Immature natural killer cell (primary cell): Measurements from ENCODE around the gene ILF2. TPM values are rescaled to one million over a fixed set of nuclear protein-coding genes. Genes with fewer than 3 reads are reported as not detected.
"Not testable (repeated sequence)": the region's sequence is repeated elsewhere in the genome, so short reads cannot be mapped to it uniquely, and the experiment has no call there.

Source experiments
- DNase-seq, 3 donors: peaks; one replicate each; pipeline ENCODE4 v3.0.0; 2022; ENCODE audit warnings: mixed read lengths in 1 of 3
- H3K27ac Mint-ChIP-seq, 6 donors: one replicate each; pipeline ENCODE4 v1.8.0; 2020; ENCODE audit warnings: mixed read lengths in 6 of 6, mild to moderate bottlenecking in 5 of 6, inconsistent platforms in 4 of 6, moderate library complexity in 3 of 6
- H3K27me3 Mint-ChIP-seq, 3 donors: one replicate each; pipeline ENCODE4 v1.8.0; 2020 to 2021; ENCODE audit warnings: low read depth in 3 of 3, mild to moderate bottlenecking in 3 of 3, mixed read lengths in 3 of 3, moderate library complexity in 3 of 3, inconsistent platforms in 1 of 3
- H3K36me3 Mint-ChIP-seq, 3 donors: one replicate each; pipeline ENCODE4 v1.8.0; 2020; ENCODE audit warnings: mixed read lengths in 3 of 3, inconsistent platforms in 2 of 3, mild to moderate bottlenecking in 2 of 3
- H3K4me1 Mint-ChIP-seq, 2 donors: one replicate each; pipeline ENCODE4 v1.8.0; 2020; ENCODE audit warnings: inconsistent platforms in 2 of 2, mild to moderate bottlenecking in 2 of 2, mixed read lengths in 2 of 2, moderate library complexity in 1 of 2
- H3K4me3 Mint-ChIP-seq, 5 donors: one replicate each; pipeline ENCODE4 v1.8.0; 2020; ENCODE audit warnings: mild to moderate bottlenecking in 5 of 5, mixed read lengths in 5 of 5, inconsistent platforms in 3 of 5, moderate library complexity in 3 of 5
- H3K9me3 Mint-ChIP-seq, 6 donors: one replicate each; pipeline ENCODE4 v1.8.0; 2020; ENCODE audit warnings: mild to moderate bottlenecking in 6 of 6, mixed read lengths in 6 of 6, inconsistent platforms in 4 of 6, moderate library complexity in 3 of 6
- polyA plus RNA-seq, 3 donors: library from polyadenylated mRNA; unstranded; fragments of 300-500 nt; fragmentation: Illumina TruSeq; gene quantifications; one replicate each; pipeline ENCODE4 v1.2.3, GENCODE V29; 2021

ILF2 gene
- polyA plus RNA-seq, result 100 to 1,000 TPM; 162 to 221 (median 164) TPM

DNA sequence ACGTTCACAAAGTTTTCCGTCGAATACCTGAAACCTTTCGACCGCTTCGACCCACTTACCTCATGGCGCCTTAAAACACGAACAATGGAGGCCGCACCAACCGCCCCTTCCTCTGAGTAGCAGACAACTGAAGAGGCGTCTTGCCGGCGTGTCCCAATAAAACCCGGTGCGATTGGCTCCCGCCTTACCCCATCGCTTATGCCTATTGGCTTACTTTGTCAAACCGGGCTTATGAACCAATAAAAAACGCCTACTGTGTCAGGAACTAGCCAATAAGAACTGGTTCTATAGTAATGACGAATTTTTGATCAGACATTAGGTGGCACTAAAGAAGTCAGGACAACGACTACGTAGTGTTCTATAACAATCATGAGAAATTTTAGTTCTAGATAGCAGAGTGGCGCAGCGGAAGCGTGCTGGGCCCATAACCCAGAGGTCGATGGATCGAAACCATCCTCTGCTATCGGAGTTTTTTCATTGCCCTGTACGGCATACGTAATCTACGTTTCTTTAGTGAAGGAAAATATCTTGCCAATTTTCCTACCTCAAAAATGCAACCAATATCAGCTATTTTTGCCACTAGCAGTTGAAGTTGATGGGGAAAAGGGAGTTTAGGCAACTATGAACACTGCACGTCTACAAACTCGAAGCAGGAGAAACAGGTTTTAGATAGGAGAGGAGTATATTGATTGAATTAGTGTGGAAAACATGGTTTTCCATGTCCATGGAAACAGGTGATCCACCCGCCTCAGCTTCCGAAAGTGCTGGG is at the start of gene ILF2:
ILF2 (minus strand) TSS at position 135 of the 769 bp plus-strand sequence; CDS start at position 64, 71 bp downstream.
- Mint-ChIP-seq H3K9me3 (no peaks in the 10 kb centered on the region), H3K27me3 (peaks cover 0 to 6% (median 0%) of the 10 kb centered on the region in 3 donors), H3K4me1 (peaks cover 17 to 23% of the 10 kb centered on the region in 2 donors), H3K27ac (peak within 1 kb of the TSS in 2 of 6 donors; percentile 39 to 90), H3K36me3 (peaks cover 11 to 19% (median 14%) of the 10 kb centered on the region in 3 donors), H3K4me3 (no peak within 1 kb of the TSS)
- peak; percentile 97 to 98 (median 98) for DNase-seq

DNA sequence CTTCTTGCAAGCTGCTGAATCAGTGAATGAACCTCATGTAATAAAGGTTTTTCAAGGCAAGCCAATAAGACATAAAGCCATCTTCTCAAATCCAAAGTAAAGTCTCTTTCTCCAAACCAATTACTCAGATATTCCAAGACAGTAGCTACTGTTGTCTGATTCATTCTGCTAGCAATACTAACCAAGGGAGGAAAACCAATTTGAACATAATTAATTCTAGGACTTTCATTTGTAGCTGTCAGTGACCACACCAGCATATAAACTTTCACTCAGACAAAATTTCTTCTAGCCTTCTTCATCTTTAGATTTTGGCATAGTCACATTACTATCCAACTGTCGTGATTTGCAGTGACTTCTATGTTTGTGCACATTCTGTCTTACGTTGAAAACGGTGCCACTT is 46.5 kb upstream of the ILF2 start:
- no peaks in the 10 kb centered on the region for H3K36me3 Mint-ChIP-seq
- H3K9me3 Mint-ChIP-seq, result no peaks in the 10 kb centered on the region
- H3K4me3 Mint-ChIP-seq, result no peak overlapping the region
- no peaks in the 10 kb centered on the region for H3K4me1 Mint-ChIP-seq
- no peak overlapping the region for H3K27ac Mint-ChIP-seq
- DNase-seq, result no peak
- peaks cover 0 to 2% (median 2%) of the 10 kb centered on the region in 3 donors for H3K27me3 Mint-ChIP-seq

DNA sequence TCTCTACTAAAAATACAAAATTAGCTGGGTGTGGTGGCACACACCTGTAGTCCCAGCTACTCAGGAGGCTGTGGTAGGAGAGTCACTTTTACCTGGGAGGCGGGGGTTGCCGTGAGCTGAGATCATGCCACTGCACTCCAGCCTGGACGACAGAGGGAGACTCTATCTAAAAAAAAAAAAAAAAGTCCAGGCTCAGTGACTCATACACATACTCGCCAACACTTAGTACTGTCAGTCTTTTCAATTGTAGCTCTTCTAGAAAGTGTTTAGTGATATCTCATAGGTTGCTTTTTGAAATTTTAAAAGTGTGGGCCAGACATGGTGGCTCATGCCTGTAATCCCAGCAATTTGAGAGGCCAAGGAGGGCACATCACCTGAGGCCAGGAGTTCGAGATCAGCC is 45.4 kb upstream of the ILF2 start:
- H3K27ac Mint-ChIP-seq, result not testable (repeated sequence)

DNA sequence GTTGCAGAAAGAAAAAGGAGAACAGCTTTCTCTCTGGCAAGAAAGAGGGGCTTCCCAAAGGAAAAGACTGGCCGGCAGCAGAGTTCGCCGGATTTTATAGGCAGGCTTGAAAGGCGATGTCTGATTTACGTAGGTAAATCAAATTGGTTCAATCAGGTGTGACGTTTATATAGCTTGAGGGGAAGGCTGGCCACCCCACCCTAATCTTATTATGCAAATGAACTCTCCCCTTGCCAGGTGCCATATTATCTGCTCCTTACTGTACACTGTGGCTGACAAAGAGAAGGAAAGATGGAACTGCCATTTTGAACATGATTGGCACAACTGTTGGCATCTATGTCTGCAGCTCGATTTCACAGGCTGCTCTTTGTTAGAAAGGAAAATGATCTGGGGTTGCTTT is 40.2 kb upstream of the ILF2 start:
- Mint-ChIP-seq H3K27me3 (peaks cover 0 to 2% (median 2%) of the 10 kb centered on the region in 3 donors), H3K36me3 (no peaks in the 10 kb centered on the region), H3K9me3 (no peaks in the 10 kb centered on the region), H3K27ac (no peak overlapping the region), H3K4me3 (no peak overlapping the region), H3K4me1 (no peaks in the 10 kb centered on the region)
- DNase-seq, result no peak

More for the DNA sequence above, 45.4 kb upstream of the ILF2 start:
- H3K4me1 Mint-ChIP-seq, H3K27me3 Mint-ChIP-seq, H3K9me3 Mint-ChIP-seq, H3K36me3 Mint-ChIP-seq, H3K4me3 Mint-ChIP-seq, DNase-seq: not testable (repeated sequence)

DNA sequence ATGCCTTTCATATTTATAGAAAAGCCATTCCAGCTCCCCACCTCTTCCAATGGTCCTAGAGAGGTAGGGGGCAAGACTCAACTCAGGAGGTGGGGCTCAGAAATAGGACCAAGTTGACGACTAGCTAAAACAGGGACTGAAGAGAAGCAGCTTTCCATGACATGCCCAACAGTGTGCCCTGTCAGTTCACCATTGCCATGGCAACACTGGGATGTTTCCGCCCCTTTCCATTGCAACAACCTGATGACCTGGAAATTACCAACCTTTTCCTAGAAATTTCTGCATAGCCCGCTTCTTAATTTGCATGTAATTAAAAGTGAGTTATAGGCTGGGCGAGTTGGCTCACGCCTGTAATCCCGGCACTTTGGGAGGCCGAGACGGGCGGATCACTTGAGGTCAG is 34.7 kb upstream of the ILF2 start:
- no peaks in the 10 kb centered on the region for H3K9me3 Mint-ChIP-seq

DNA sequence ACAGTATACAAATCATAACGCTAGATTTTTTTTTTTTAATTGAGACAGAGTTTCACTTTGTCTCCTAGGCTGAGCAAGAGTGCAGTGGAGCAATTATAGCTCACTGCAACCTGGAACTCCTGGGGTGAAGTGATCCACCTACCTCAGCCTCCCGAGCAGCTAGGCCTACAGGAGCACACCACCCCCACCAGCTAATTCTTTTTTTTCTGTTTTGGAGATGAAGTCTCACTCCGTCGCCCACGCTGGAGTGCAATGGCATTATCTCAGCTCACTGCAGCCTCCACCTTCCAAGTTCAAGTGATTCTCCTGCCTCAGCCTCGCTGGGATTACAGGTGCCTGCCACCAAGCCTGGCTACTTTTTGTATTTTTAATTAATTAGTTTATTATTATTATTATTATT is 29.0 kb upstream of the ILF2 start:
- no peaks in the 10 kb centered on the region for H3K4me1 Mint-ChIP-seq
- H3K27ac Mint-ChIP-seq, result no peak overlapping the region
- H3K4me3 Mint-ChIP-seq, result no peak overlapping the region
- peaks cover 2 to 3% (median 2%) of the 10 kb centered on the region in 3 donors for H3K27me3 Mint-ChIP-seq
- DNase-seq, result no peak
- H3K36me3 Mint-ChIP-seq, result no peaks in the 10 kb centered on the region
- no peaks in the 10 kb centered on the region for H3K9me3 Mint-ChIP-seq

More for the DNA sequence above, 34.7 kb upstream of the ILF2 start:
- Mint-ChIP-seq H3K36me3 (no peaks in the 10 kb centered on the region), H3K4me1 (no peaks in the 10 kb centered on the region), H3K27ac (no peak overlapping the region), H3K27me3 (peaks cover 0 to 3% (median 2%) of the 10 kb centered on the region in 3 donors), H3K4me3 (no peak overlapping the region)
- no peak for DNase-seq

DNA sequence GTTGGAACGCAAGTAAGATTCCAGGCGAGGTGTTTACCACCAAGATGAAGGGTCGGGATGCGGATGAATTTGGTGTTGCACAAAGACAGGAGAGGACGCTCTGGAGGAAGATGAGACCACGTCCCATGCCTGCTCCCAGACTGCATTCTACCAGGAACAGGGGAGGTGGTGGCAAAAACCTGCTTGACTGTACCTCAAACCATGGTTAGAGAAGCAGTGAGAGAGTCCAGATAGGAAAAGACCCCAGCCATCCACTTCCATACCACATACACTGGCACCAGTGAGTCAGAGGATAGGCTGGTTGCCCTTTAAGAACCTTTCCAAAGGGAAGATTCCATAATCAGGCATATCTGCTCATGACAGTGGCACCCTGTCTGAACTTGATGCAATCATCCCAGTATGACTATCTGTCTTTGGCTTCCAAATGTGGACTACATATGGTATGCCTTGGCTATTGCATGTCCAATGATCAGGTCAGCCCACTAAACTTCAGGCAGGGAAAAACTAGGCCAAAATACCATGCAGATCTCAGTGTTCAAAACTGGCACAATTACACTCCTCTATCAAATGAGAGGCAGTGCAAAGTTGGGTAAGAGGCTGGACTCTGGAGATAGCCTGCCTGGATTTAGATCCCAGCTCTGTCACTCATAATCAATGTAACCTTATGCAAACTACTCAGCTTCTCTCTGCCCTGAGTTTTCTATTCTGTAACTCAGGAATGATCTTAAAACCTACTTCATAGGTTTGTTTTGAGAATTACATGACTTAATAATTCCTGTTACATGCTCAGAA is 28.3 kb upstream of the ILF2 start:
- H3K27ac Mint-ChIP-seq, result no peak overlapping the region
- H3K4me1 Mint-ChIP-seq, result no peaks in the 10 kb centered on the region
- no peak overlapping the region for H3K4me3 Mint-ChIP-seq
- H3K9me3 Mint-ChIP-seq, result no peaks in the 10 kb centered on the region
- H3K27me3 Mint-ChIP-seq, result peaks cover 2 to 3% (median 2%) of the 10 kb centered on the region in 3 donors
- DNase-seq, result no peak
- H3K36me3 Mint-ChIP-seq, result no peaks in the 10 kb centered on the region

DNA sequence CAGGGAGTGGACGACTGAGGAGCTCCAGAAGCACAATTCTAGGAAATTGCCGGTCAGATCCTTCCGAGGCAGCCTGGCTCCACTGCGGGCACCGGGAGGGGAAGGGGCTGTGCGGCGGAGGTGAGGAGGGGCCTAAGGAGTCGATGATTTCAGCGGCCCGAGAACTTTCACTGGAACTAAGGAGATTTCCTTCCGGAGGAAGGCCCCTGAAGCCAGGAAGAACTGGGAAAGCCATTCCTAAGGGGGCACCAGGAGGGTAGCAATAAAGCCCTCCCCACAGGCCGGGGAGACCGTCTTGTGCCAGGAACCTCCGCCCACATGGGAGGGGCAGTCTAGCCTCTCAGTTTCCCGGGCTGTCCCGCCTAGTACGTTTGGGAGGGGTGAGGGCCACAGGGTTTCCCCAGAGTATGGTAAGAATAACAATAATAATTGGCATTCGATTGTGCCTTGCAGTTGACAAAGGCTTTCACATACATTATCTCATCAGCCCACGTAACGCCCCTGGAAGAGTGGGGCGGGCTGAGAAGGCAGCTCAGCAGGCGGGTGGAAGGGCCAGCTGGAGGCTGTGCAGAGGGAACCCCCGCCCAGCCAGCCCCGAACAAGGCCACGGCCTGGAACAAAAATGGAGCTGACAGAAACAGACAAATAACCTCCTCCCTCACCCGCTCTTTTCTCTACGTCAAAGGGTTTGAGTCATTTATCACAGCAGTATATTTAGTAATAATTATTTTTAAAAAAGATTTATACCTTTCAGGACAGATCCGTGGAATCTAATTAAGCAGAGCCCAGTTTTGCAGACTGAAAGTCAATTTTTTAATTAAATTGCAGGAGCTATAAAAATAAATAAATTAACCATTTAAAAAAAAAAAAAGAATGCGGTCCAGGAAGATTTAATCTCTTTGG is 27.5 kb upstream of the ILF2 start:
- Mint-ChIP-seq H3K36me3 (no peaks in the 10 kb centered on the region), H3K9me3 (no peaks in the 10 kb centered on the region), H3K4me3 (peak overlapping the region in 3 of 5 donors; percentile 27 to 46 (median 33)), H3K4me1 (no peaks in the 10 kb centered on the region), H3K27ac (peak overlapping the region in 2 of 6 donors; percentile 40), H3K27me3 (peaks cover 0 to 2% (median 0%) of the 10 kb centered on the region in 3 donors)
- DNase-seq, result no peak

DNA sequence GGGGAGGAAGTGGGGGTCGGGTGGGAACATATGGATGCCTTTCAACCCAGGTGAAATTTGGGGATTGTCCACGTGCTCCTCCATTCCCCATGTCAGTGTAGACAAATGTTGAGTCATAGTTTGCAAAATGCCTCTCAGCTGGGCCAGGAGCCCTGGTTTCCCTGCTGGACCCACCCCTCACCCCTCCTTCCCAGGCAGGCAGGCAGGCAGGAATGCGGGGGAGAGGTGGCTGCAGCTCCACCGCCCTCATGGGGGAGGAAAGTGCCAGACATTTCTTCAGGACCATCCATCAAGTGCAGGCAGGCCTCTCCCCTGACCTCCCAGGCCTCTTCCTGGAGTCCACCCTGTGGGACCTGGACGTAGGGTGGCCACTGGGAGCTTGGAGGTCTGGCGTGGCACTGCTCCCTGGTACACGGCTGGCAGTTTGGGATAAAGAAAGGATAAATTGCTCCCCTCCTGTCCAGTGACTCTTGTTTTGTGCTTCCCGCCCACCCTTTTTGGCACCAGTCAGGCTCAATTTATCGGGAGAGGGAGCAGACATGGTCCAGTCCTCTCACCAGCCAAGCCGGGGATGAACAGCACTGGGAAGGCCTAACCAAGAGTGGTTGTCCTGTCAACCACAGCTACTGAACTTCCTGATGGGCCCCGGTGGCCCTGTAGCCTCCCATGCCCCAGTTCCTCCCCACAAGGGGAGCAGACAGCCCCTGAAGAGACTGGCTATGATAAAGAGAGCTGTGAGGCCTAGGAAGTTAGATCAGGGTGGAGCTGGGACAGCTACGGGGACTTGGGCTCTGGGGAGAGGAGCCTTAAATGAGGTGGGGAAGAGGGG is 26.6 kb upstream of the ILF2 start:
- Mint-ChIP-seq H3K27ac (peak overlapping the region in 2 of 6 donors; percentile 40), H3K4me3 (peak overlapping the region in 3 of 5 donors; percentile 27 to 46 (median 33)), H3K36me3 (no peaks in the 10 kb centered on the region), H3K4me1 (no peaks in the 10 kb centered on the region), H3K9me3 (no peaks in the 10 kb centered on the region), H3K27me3 (peaks cover 0 to 2% (median 0%) of the 10 kb centered on the region in 3 donors)
- DNase-seq, result no peak

DNA sequence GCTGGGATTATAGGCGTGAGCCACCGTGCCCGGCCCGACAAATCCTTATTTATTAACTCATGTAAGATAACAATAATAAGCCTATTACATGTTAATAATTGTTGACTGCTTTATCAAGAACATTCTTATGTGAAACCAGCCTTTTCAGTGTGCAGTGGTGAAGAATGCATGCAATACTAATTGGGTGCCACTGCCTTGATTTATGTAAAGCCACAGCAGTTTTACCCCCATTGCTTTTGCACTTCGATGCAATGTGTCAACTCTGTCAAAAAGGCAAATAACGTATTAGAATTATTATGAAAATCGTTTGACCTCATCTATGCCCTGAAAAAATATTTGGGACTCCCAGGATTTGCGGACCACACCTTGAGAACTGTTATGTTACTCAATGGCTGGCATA is 25.9 kb upstream of the ILF2 start:
- Mint-ChIP-seq H3K4me1 (no peaks in the 10 kb centered on the region), H3K4me3 (no peak overlapping the region)

DNA sequence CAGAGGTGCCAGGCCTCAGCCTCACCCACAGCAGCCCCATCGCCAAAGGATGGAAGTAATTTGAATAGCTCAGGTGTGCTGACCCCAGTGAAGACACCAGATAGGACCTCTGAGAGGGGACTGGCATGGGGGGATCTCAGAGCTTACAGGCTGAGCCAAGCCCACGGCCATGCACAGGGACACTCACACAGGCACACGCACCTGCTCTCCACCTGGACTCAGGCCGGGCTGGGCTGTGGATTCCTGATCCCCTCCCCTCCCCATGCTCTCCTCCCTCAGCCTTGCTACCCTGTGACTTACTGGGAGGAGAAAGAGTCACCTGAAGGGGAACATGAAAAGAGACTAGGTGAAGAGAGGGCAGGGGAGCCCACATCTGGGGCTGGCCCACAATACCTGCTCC is 22.7 kb upstream of the ILF2 start:
- no peaks in the 10 kb centered on the region for H3K36me3 Mint-ChIP-seq
- H3K27ac Mint-ChIP-seq, result no peak overlapping the region
- no peaks in the 10 kb centered on the region for H3K4me1 Mint-ChIP-seq
- no peak overlapping the region for H3K4me3 Mint-ChIP-seq
- peaks cover 0 to under 1% (median 0%) of the 10 kb centered on the region in 6 donors for H3K9me3 Mint-ChIP-seq
- no peak for DNase-seq
- peaks cover 0 to 2% (median 0%) of the 10 kb centered on the region in 3 donors for H3K27me3 Mint-ChIP-seq

More for the DNA sequence above, 25.9 kb upstream of the ILF2 start:
- no peaks in the 10 kb centered on the region for H3K9me3 Mint-ChIP-seq
- no peaks in the 10 kb centered on the region for H3K36me3 Mint-ChIP-seq
- H3K27ac Mint-ChIP-seq, result peak overlapping the region in 1 of 6 donors; percentile 40
- H3K27me3 Mint-ChIP-seq, result peaks cover 0 to 2% (median 0%) of the 10 kb centered on the region in 3 donors
- no peak for DNase-seq

DNA sequence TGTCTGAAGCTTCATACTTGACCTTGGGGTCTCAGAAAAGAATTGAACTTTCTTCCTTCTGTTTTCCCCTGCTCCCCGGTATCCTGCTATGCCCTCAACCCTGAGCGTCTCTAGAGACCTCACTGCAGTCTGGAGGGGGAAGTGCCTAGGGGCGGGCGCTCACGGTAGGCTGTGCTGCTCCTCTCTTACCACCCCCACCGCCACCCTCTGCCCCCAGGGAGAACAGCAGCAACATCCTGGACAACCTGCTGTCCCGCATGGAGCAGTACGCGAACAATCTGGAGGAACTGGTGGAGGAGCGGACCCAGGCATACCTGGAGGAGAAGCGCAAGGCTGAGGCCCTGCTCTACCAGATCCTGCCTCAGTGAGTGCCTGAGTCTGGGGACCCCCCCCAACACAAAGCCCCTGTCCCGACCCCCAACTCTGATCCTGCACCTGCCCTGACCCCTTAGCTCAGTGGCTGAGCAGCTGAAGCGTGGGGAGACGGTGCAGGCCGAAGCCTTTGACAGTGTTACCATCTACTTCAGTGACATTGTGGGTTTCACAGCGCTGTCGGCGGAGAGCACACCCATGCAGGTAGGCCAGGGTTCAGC is 18.0 kb upstream of the ILF2 start:
- Mint-ChIP-seq H3K4me1 (no peaks in the 10 kb centered on the region), H3K27me3 (peaks cover 0 to 7% (median 4%) of the 10 kb centered on the region in 3 donors), H3K9me3 (peaks cover 0 to 2% (median 0%) of the 10 kb centered on the region in 6 donors), H3K27ac (no peak overlapping the region), H3K36me3 (no peaks in the 10 kb centered on the region), H3K4me3 (no peak overlapping the region)
- no peak for DNase-seq
